IPS-11a (cell line): ENCODE measurements around the gene TRAF2.
"Not testable (repeated sequence)": the region's sequence is repeated elsewhere in the genome, so short reads cannot be mapped to it uniquely, and the experiment has no call there.

Source experiments
- H3K4me3 ChIP-seq: one replicate; pipeline ENCODE4 v1.5.1; 2013; ENCODE audit warnings: low read depth, low read length, control low read depth

Gene TRAF2

GRCh38 chr9:136876476-136876875 is 9.8 kb upstream of the TRAF2 start:
- no peak overlapping the region for H3K4me3 ChIP-seq

- H3K4me3 ChIP-seq, result no peak overlapping the region
These were observed 5.7 kb upstream of the TRAF2 start for GRCh38 chr9:136880651-136881050.

GRCh38 chr9:136881691-136882108 is 4.6 kb upstream of the TRAF2 start:
- no peak overlapping the region for H3K4me3 ChIP-seq

- no peak overlapping the region for H3K4me3 ChIP-seq
These were observed 4.0 kb upstream of the TRAF2 start for GRCh38 chr9:136882109-136882946.

- H3K4me3 ChIP-seq, result not testable (repeated sequence)
These were observed 3.4 kb upstream of the TRAF2 start for GRCh38 chr9:136882947-136883283.

- H3K4me3 ChIP-seq, result not testable (repeated sequence)
These were observed 2.6 kb upstream of the TRAF2 start for GRCh38 chr9:136883670-136884069.

GRCh38 chr9:136886610-136887597 is 588 bp downstream of the TRAF2 start:
- peak overlapping the region; percentile 72 for H3K4me3 ChIP-seq

- H3K4me3 ChIP-seq, result no peak overlapping the region
These were observed 2.1 kb downstream of the TRAF2 start for GRCh38 chr9:136888454-136888853.

- H3K4me3 ChIP-seq, result no peak overlapping the region
These were observed 3.5 kb downstream of the TRAF2 start for GRCh38 chr9:136889858-136890257.

GRCh38 chr9:136890661-136891060 is 4.3 kb downstream of the TRAF2 start:
- no peak overlapping the region for H3K4me3 ChIP-seq

GRCh38 chr9:136896027-136896426 is 9.7 kb downstream of the TRAF2 start:
- no peak overlapping the region for H3K4me3 ChIP-seq

GRCh38 chr9:136898483-136899100 is 12.3 kb downstream of the TRAF2 start:
- no peak overlapping the region for H3K4me3 ChIP-seq

GRCh38 chr9:136899196-136899595 is 12.9 kb downstream of the TRAF2 start:
- no peak overlapping the region for H3K4me3 ChIP-seq

- no peak overlapping the region for H3K4me3 ChIP-seq
These were observed 14.2 kb downstream of the TRAF2 start for GRCh38 chr9:136900556-136900955.

- no peak overlapping the region for H3K4me3 ChIP-seq
These were observed 14.7 kb downstream of the TRAF2 start for GRCh38 chr9:136900988-136901515.

- no peak overlapping the region for H3K4me3 ChIP-seq
These were observed 15.4 kb downstream of the TRAF2 start for GRCh38 chr9:136901516-136902258.

GRCh38 chr9:136902259-136902821 is 16.0 kb downstream of the TRAF2 start:
- no peak overlapping the region for H3K4me3 ChIP-seq

- H3K4me3 ChIP-seq, result no peak overlapping the region
These were observed 16.8 kb downstream of the TRAF2 start for GRCh38 chr9:136903041-136903554.

GRCh38 chr9:136906266-136906665 is 19.9 kb downstream of the TRAF2 start:
- no peak overlapping the region for H3K4me3 ChIP-seq
